OCI-LY1 (cell line): ENCODE data around the gene OPA1.

Source experiments
- H2AFZ ChIP-seq: fragments of 200-600 bp; sonication (generic), shearing (Covaris generic); 2 replicates; pipeline ENCODE4 v1.6.0; 2014; ENCODE audit warnings: antibody characterized with exemption, mild to moderate bottlenecking, low read length
- H3F3A ChIP-seq: fragments of 200-600 bp; sonication (generic), shearing (Covaris generic); 2 replicates; pipeline ENCODE4 v1.6.0; 2014; ENCODE audit warnings: mild to moderate bottlenecking, antibody characterized with exemption, low read length, moderate library complexity; ENCODE audit not compliant: insufficient read depth
- H3K27ac ChIP-seq: fragments of 200-600 bp; sonication (generic); 2 replicates; pipeline ENCODE4 v1.5.1; 2014; ENCODE audit warnings: low read length, mixed run types, mild to moderate bottlenecking, low read depth; ENCODE audit not compliant: poor library complexity, severe bottlenecking
- H3K27me3 ChIP-seq: fragments of 200-600 bp; sonication (generic); 2 replicates; pipeline ENCODE4 v1.6.0; 2014; ENCODE audit warnings: antibody characterized with exemption, mild to moderate bottlenecking, low read length, moderate library complexity; ENCODE audit not compliant: insufficient read depth
- H3K36me3 ChIP-seq: fragments of 200-600 bp; sonication (generic); 2 replicates; pipeline ENCODE4 v1.6.1; 2014; ENCODE audit warnings: mild to moderate bottlenecking, antibody characterized with exemption, low read length, moderate library complexity, mixed read lengths; ENCODE audit not compliant: insufficient read depth
- H3K4me1 ChIP-seq: fragments of 200-600 bp; sonication (generic); 2 replicates; pipeline ENCODE4 v1.5.1; 2014; ENCODE audit warnings: mild to moderate bottlenecking, low read length, moderate library complexity; ENCODE audit not compliant: insufficient read depth, severe bottlenecking
- H3K4me2 ChIP-seq: fragments of 200-600 bp; sonication (generic), shearing (Covaris generic); 2 replicates; pipeline ENCODE4 v1.6.1; 2014; ENCODE audit warnings: low read length
- H3K4me3 ChIP-seq: fragments of 200-600 bp; sonication (generic); 2 replicates; pipeline ENCODE4 v1.5.1; 2014; ENCODE audit warnings: low read length, low read depth, mild to moderate bottlenecking, mixed read lengths; ENCODE audit not compliant: poor library complexity, severe bottlenecking
- H3K79me2 ChIP-seq: fragments of 200-600 bp; shearing (Covaris generic); 2 replicates; pipeline ENCODE4 v1.6.1; 2016; ENCODE audit warnings: mixed run types, low read length, mixed read lengths; ENCODE audit not compliant: insufficient read depth
- H3K9ac ChIP-seq: fragments of 200-600 bp; sonication (generic), shearing (Covaris generic); 2 replicates; pipeline ENCODE4 v1.6.1; 2014; ENCODE audit warnings: mild to moderate bottlenecking, low read length, mixed read lengths
- H3K9me2 ChIP-seq: fragments of 200-600 bp; sonication (generic), shearing (Covaris generic); 2 replicates; pipeline ENCODE4 v1.6.1; 2014; ENCODE audit warnings: low read depth, mild to moderate bottlenecking, low read length, mixed read lengths
- H3K9me3 ChIP-seq: fragments of 200-600 bp; shearing (Covaris generic); 2 replicates; pipeline ENCODE4 v1.6.1; 2014; ENCODE audit warnings: low read length, mixed read lengths
- H4K20me1 ChIP-seq: fragments of 200-600 bp; sonication (generic), shearing (Covaris generic); 2 replicates; pipeline ENCODE4 v1.6.0; 2016; ENCODE audit warnings: mild to moderate bottlenecking, low read length; ENCODE audit not compliant: insufficient read depth
- CTCF ChIP-seq: fragments of 200-600 bp; sonication (generic), shearing (Covaris generic); IDR thresholded peaks from 2 replicates; pipeline ENCODE4 v1.5.1; 2017; ENCODE audit warnings: mild to moderate bottlenecking, antibody characterized with exemption, low read length, moderate library complexity, mixed read lengths
- EZH2 ChIP-seq: fragments of 200-600 bp; sonication (generic), shearing (Covaris generic); IDR thresholded peaks from 2 replicates; pipeline ENCODE4 v1.8.0; 2017; ENCODE audit warnings: borderline replicate concordance, mixed run types, mild to moderate bottlenecking, antibody characterized with exemption, low read length, moderate library complexity, mixed read lengths

Gene OPA1

GRCh38 chr3:193573403-193574191 lies 19.4 kb upstream of the OPA1 start:
- no peaks in the 10 kb centered on the region for H3K79me2 ChIP-seq
- H3F3A ChIP-seq: no peaks in the 10 kb centered on the region
- H3K9me2 ChIP-seq: no peaks in the 10 kb centered on the region
- no peaks in the 10 kb centered on the region for H3K36me3 ChIP-seq
- H3K9me3 ChIP-seq: no peaks in the 10 kb centered on the region
- no peak overlapping the region for H3K9ac ChIP-seq
- H3K4me1 ChIP-seq: no peaks in the 10 kb centered on the region
- H3K27me3 ChIP-seq: no peaks in the 10 kb centered on the region
- no peaks in the 10 kb centered on the region; the same call in 1 of the 2 replicates for H4K20me1 ChIP-seq
- TF ChIP-seq EZH2: no peak
- TF ChIP-seq CTCF: no peak
- H3K4me2 ChIP-seq: no peak overlapping the region
- no peak overlapping the region for H3K4me3 ChIP-seq
- no peak overlapping the region for H3K27ac ChIP-seq
- H2AFZ ChIP-seq: no peak overlapping the region

- TF ChIP-seq EZH2 (no peak), CTCF (no peak)
- H4K20me1 ChIP-seq: no peaks in the 10 kb centered on the region; the same call in 1 of the 2 replicates
- no peaks in the 10 kb centered on the region for H3K9me3 ChIP-seq
- H3K79me2 ChIP-seq: no peaks in the 10 kb centered on the region
- no peak overlapping the region for H3K9ac ChIP-seq
- H3F3A ChIP-seq: no peaks in the 10 kb centered on the region
- H3K27ac ChIP-seq: no peak overlapping the region
- H3K4me2 ChIP-seq: no peak overlapping the region
- no peaks in the 10 kb centered on the region for H3K36me3 ChIP-seq
- H3K4me1 ChIP-seq: no peaks in the 10 kb centered on the region
- H3K4me3 ChIP-seq: no peak overlapping the region
- no peak overlapping the region for H2AFZ ChIP-seq
- no peaks in the 10 kb centered on the region for H3K9me2 ChIP-seq
- H3K27me3 ChIP-seq: no peaks in the 10 kb centered on the region
Measured at GRCh38 chr3:193574488-193575070, 18.4 kb upstream of the OPA1 start.

- no peak overlapping the region for H3K4me3 ChIP-seq
- H3F3A ChIP-seq: no peaks in the 10 kb centered on the region
- H4K20me1 ChIP-seq: no peaks in the 10 kb centered on the region
- H3K9ac ChIP-seq: no peak overlapping the region
- no peak overlapping the region for H3K27ac ChIP-seq
- no peaks in the 10 kb centered on the region for H3K79me2 ChIP-seq
- no peak overlapping the region for H2AFZ ChIP-seq
- no peaks in the 10 kb centered on the region for H3K9me2 ChIP-seq
- no peaks in the 10 kb centered on the region for H3K36me3 ChIP-seq
- no peak for TF ChIP-seq EZH2
- TF ChIP-seq CTCF: no peak
- no peak overlapping the region for H3K4me2 ChIP-seq
- no peaks in the 10 kb centered on the region for H3K9me3 ChIP-seq
- H3K4me1 ChIP-seq: no peaks in the 10 kb centered on the region
- no peaks in the 10 kb centered on the region for H3K27me3 ChIP-seq
Measured at GRCh38 chr3:193585530-193585929, 7.5 kb upstream of the OPA1 start.
